H1 (cell line): ENCODE results near the gene GJA5. TPM values are rescaled to one million over a fixed set of nuclear protein-coding genes. Genes with fewer than 3 reads are reported as not detected.

Experiments used
- CTCF ChIA-PET: fragments of 300-600 bp; sonication (Branson Sonifier 250); formaldehyde crosslinking; loops from one replicate; lab custom pipeline; 2021; ENCODE audit not compliant: partially characterized antibody; lab: Charles Lee
- POLR2A ChIA-PET: fragments of 300-600 bp; sonication (Branson Sonifier 250); formaldehyde crosslinking; loops from one replicate; lab custom pipeline; 2021; ENCODE audit warnings: inconsistent platforms; ENCODE audit not compliant: partially characterized antibody; lab: Charles Lee
- DNase-seq, 2 experiments: peaks; one replicate each; pipeline versions ENCODE4 v3.0.0 to v3.0.0-alpha.2; 2010 to 2022; ENCODE audit warnings: low spot score in 2 of 2, low read depth in 1 of 2, mixed read lengths in 1 of 2
- FAIRE-seq: peaks from 2 replicates; lab custom pipeline; 2011; peaks lifted over from hg19 to GRCh38; lab: Jason Lieb, UNC
- H2AFZ ChIP-seq: 2 replicates; pipeline ENCODE4 v1.8.1; 2012; ENCODE audit warnings: low read length, inconsistent platforms
- H2AK5ac ChIP-seq: 2 replicates; pipeline ENCODE4 v1.6.1; 2013; ENCODE audit warnings: low read depth, low read length
- H2BK120ac ChIP-seq: replicated peaks from 2 replicates; pipeline ENCODE3; 2013; ENCODE audit warnings: low read depth, low read length, inconsistent platforms
- H2BK12ac ChIP-seq: 2 replicates; pipeline ENCODE4 v1.6.1; 2013; ENCODE audit warnings: low read depth, low read length
- H2BK15ac ChIP-seq: 2 replicates; pipeline ENCODE4 v1.6.1; 2013; ENCODE audit warnings: low read length
- H2BK20ac ChIP-seq: 2 replicates; pipeline ENCODE4 v1.6.1; 2013; ENCODE audit warnings: low read length
- H2BK5ac ChIP-seq: 2 replicates; pipeline ENCODE4 v1.6.1; 2013; ENCODE audit warnings: low read depth, low read length
- H3K14ac ChIP-seq: 2 replicates; pipeline ENCODE4 v1.6.1; 2013; ENCODE audit warnings: inconsistent platforms; ENCODE audit not compliant: insufficient read length
- H3K18ac ChIP-seq: 2 replicates; pipeline ENCODE4 v1.6.1; 2013; ENCODE audit warnings: low read length; ENCODE audit errors: extremely low read depth
- H3K23ac ChIP-seq: 2 replicates; pipeline ENCODE4 v1.6.1; 2013; ENCODE audit warnings: inconsistent platforms; ENCODE audit not compliant: insufficient read length
- H3K23me2 ChIP-seq: 2 replicates; pipeline ENCODE4 v1.6.1; 2013; ENCODE audit warnings: low read depth, low read length
- H3K27ac ChIP-seq: 2 replicates; pipeline ENCODE4 v1.6.1; 2011; ENCODE audit warnings: low read depth, low read length, inconsistent platforms
- H3K27me3 ChIP-seq, 4 experiments: replicated peaks in 1 of 4; 1 replicate in 1 of 4; 2 replicates in 3 of 4; pipeline versions ENCODE4 v1.6.1 to v1.8.1; 2011 to 2013; ENCODE audit warnings: low read length in 3 of 4, mild to moderate bottlenecking in 3 of 4, inconsistent platforms in 2 of 4, mixed read lengths in 2 of 4, moderate library complexity in 1 of 4; ENCODE audit not compliant: control insufficient read depth in 3 of 4, insufficient read depth in 3 of 4; ENCODE audit errors: extremely low read depth in 1 of 4
- H3K36me3 ChIP-seq, 4 experiments: 2 replicates each; pipeline versions ENCODE4 v1.6.1 to v1.8.1; 2011 to 2013; ENCODE audit warnings: mild to moderate bottlenecking in 4 of 4, low read length in 3 of 4, moderate library complexity in 2 of 4, control low read depth in 1 of 4, inconsistent platforms in 1 of 4; ENCODE audit not compliant: insufficient read depth in 4 of 4, control insufficient read depth in 2 of 4
- H3K4ac ChIP-seq: replicated peaks from 2 replicates; pipeline ENCODE3; 2013; ENCODE audit warnings: low read length, low read depth, mixed read lengths, inconsistent platforms; ENCODE audit not compliant: insufficient read length
- H3K4me1 ChIP-seq, 4 experiments: replicated peaks in 1 of 4; 1 replicate in 1 of 4; 2 replicates in 3 of 4; pipeline versions ENCODE4 v1.6.1 to v1.8.1; 2011 to 2013; ENCODE audit warnings: low read length in 3 of 4, inconsistent platforms in 2 of 4, mixed read lengths in 1 of 4; ENCODE audit not compliant: insufficient read depth in 4 of 4, control insufficient read depth in 3 of 4
- H3K4me2 ChIP-seq, 2 experiments: 2 replicates each; pipeline versions ENCODE4 v1.6.1 to v1.8.1; 2011 to 2013; ENCODE audit warnings: low read depth in 2 of 2, low read length in 2 of 2, control low read depth in 1 of 2, inconsistent platforms in 1 of 2, mild to moderate bottlenecking in 1 of 2; ENCODE audit not compliant: insufficient read depth in 1 of 2
- H3K4me3 ChIP-seq, 4 experiments: fragments of 200-600, 300-600 bp in 1 of 4; sonication (generic), shearing (Covaris generic), sonication (Bioruptor Twin) in 1 of 4; 2 replicates each; pipeline versions ENCODE4 v1.5.1 to v1.8.1; 2011 to 2016; ENCODE audit warnings: low read length in 4 of 4, low read depth in 3 of 4, control low read depth in 2 of 4, inconsistent platforms in 2 of 4, mild to moderate bottlenecking in 2 of 4, mixed read lengths in 1 of 4, moderate library complexity in 1 of 4; ENCODE audit not compliant: insufficient read depth in 2 of 4; ENCODE audit errors: extremely low read depth in 1 of 4
- H3K56ac ChIP-seq: replicated peaks from 2 replicates; pipeline ENCODE3; 2013; ENCODE audit warnings: low read depth, mild to moderate bottlenecking, mixed read lengths, low read length, inconsistent platforms; ENCODE audit not compliant: insufficient read length
- H3K79me1 ChIP-seq: 2 replicates; pipeline ENCODE4 v1.6.1; 2013; ENCODE audit warnings: low read depth, low read length, control low read depth
- H3K79me2 ChIP-seq, 2 experiments: 2 replicates each; pipeline versions ENCODE4 v1.6.1 to v1.8.1; 2012 to 2013; ENCODE audit warnings: low read length in 2 of 2, mild to moderate bottlenecking in 2 of 2, inconsistent platforms in 1 of 2; ENCODE audit not compliant: insufficient read depth in 2 of 2, control insufficient read depth in 1 of 2
- H3K9ac ChIP-seq, 4 experiments: replicated peaks in 1 of 4; 1 replicate in 1 of 4; 2 replicates in 3 of 4; pipeline versions ENCODE4 v1.6.1 to v1.8.1; 2011 to 2013; ENCODE audit warnings: low read depth in 3 of 4, low read length in 3 of 4, control low read depth in 2 of 4, mild to moderate bottlenecking in 2 of 4, moderate library complexity in 2 of 4, inconsistent platforms in 1 of 4; ENCODE audit errors: extremely low read depth in 1 of 4
- H3K9me3 ChIP-seq, 2 experiments: 2 replicates each; pipeline versions ENCODE4 v1.6.1 to v1.8.1; 2012 to 2013; ENCODE audit warnings: mild to moderate bottlenecking in 2 of 2, moderate library complexity in 2 of 2, control low read depth in 1 of 2, inconsistent platforms in 1 of 2, low read depth in 1 of 2, low read length in 1 of 2, mixed read lengths in 1 of 2; ENCODE audit not compliant: insufficient read depth in 2 of 2
- H4K20me1 ChIP-seq, 2 experiments: replicated peaks in 1 of 2; 2 replicates each; pipeline versions ENCODE3 to v1.8.1; 2011 to 2013; ENCODE audit warnings: inconsistent platforms in 2 of 2, low read length in 2 of 2, mild to moderate bottlenecking in 1 of 2; ENCODE audit not compliant: insufficient read depth in 2 of 2, control insufficient read depth in 1 of 2
- H4K5ac ChIP-seq: 2 replicates; pipeline ENCODE4 v1.6.1; 2013; ENCODE audit warnings: low read length, low read depth, mixed read lengths, inconsistent platforms; ENCODE audit not compliant: insufficient read length
- H4K8ac ChIP-seq: 2 replicates; pipeline ENCODE4 v1.8.0; 2013; ENCODE audit warnings: mild to moderate bottlenecking, moderate library complexity, low read length, inconsistent platforms; ENCODE audit not compliant: insufficient read depth; ENCODE audit errors: extremely low read depth
- H4K91ac ChIP-seq: replicated peaks from 2 replicates; pipeline ENCODE3; 2013; ENCODE audit warnings: low read length, mixed read lengths, inconsistent platforms; ENCODE audit not compliant: insufficient read length
- JUN ChIP-seq: IDR thresholded peaks from 2 replicates; pipeline ENCODE4 v1.6.1; 2011; ENCODE audit warnings: low read depth, mild to moderate bottlenecking, improper control_type of control experiment, low read length
- POLR2A ChIP-seq, 2 experiments: IDR thresholded peaks; 1 replicate in 1 of 2; 2 replicates in 1 of 2; pipeline ENCODE4 v1.6.1; 2011; ENCODE audit warnings: low read depth in 2 of 2, low read length in 2 of 2, mild to moderate bottlenecking in 2 of 2; ENCODE audit errors: control extremely low read depth in 1 of 2
- WGBS, 2 experiments: shearing (Covaris generic) in 1 of 2; methylation state at CpG; one replicate each; pipeline versions ENCODE4 v1.1.6 to v1.1.7; 2013 to 2015; ENCODE audit warnings: low lambda C conversion rate in 2 of 2, mixed read lengths in 2 of 2, inconsistent platforms in 1 of 2, low coverage in 1 of 2, missing lambda C conversion rate in 1 of 2; ENCODE audit not compliant: insufficient replicate concordance in 2 of 2, insufficient coverage in 1 of 2, insufficient read length in 1 of 2; ENCODE audit errors: extremely low coverage in 1 of 2, missing lambda C conversion rate in 1 of 2; 5-methylcytosine and 5-hydroxymethylcytosine counted together
- polyA plus RNA-seq, 7 experiments: library from polyadenylated mRNA; depleted of rRNA in 3 of 7; stranded (reverse) in 5 of 7; unstranded in 2 of 7; fragments of >200 nt in 5 of 7; fragments of 200-250 nt in 2 of 7; gene quantifications; 1 replicate in 5 of 7; 2 replicates in 1 of 7; 4 replicates in 1 of 7; pipeline versions ENCODE4 v1.2.1 to v1.2.3, GENCODE V29; 2011 to 2013; ENCODE audit warnings: missing spikeins in 2 of 7, mixed read lengths in 2 of 7
- total RNA-seq: library from RNA; stranded (reverse); fragmentation: NEBNext Ultra II Directional; extraction: Animal tissue kit (Norgen Biotek cat#: 25700); gene quantifications from 2 replicates; pipeline ENCODE4 v1.2.1, GENCODE V29; 2021

Gene GJA5
- total and polyA plus RNA-seq, 2 of the 8 experiments (the other 6 are each of a cell fraction or from before 2014, with no cell fraction given): 1.2 to 2.7 TPM

GRCh38 chr1:147717051-147717705, 43.2 kb downstream of the GJA5 start:
- Histone ChIP-seq H3K27me3 (no peaks in the 10 kb centered on the region; a peak in 1 of 7 replicates), H2AFZ (no peak overlapping the region), H4K91ac (no peak overlapping the region), H2BK20ac (no peak overlapping the region), H3K56ac (no peak overlapping the region), H3K9ac (no peak overlapping the region), H2BK15ac (no peak overlapping the region), H2BK120ac (no peak overlapping the region), H3K4me2 (no peak overlapping the region), H4K20me1 (no peaks in the 10 kb centered on the region)
- POLR2A ChIA-PET: no interaction called here
- CTCF ChIA-PET: interaction anchor here (0.7 to 1.7 kb wide), 9 partner anchors 8 to 188 kb away, joined by 3 to 9 read pairs (median 3); no protein-coding TSS in a partner anchor
- FAIRE-seq: no peak
- no peak for TF ChIP-seq JUN
- no peak for TF ChIP-seq POLR2A (IDR thresholded peaks at IDR 0.05; ENCODE audit: control extremely low read depth in 1 of 2, low read depth in 2 of 2, low read length in 2 of 2)
- TF ChIP-seq, all 59 proteins: peak for 0
- Histone ChIP-seq H3K23me2 (no peaks in the 10 kb centered on the region; the same call in 1 of the 2 replicates), H3K18ac (no peak overlapping the region), H4K8ac (no peak overlapping the region), H3K4me1 (peaks cover 0 to 3% (median 0%) of the 10 kb centered on the region in 4 experiments; a peak in 4 of 7 replicates), H3K4me3 (no peak overlapping the region), H2BK5ac (no peak overlapping the region), H3K79me1 (no peaks in the 10 kb centered on the region), H3K9me3 (peaks cover 8 to 11% of the 10 kb centered on the region in 2 experiments; a peak in 2 of 4 replicates), H3K14ac (no peak overlapping the region), H3K27ac (no peak overlapping the region), H3K79me2 (no peaks in the 10 kb centered on the region), H3K36me3 (no peaks in the 10 kb centered on the region), H2BK12ac (no peak overlapping the region), H4K5ac (no peak overlapping the region), H3K23ac (no peak overlapping the region), H3K4ac (no peak overlapping the region), H2AK5ac (no peak overlapping the region)
- DNase-seq: no peak
- WGBS, 2 experiments: 95% methylated on average over 6 of the region's 6 CpGs; no CpG with 5 or more reads in 1 of the 2 experiments
